H1 (cell line): ENCODE measurements around the gene AMPD3. TPM values are rescaled to one million over a fixed set of nuclear protein-coding genes. Genes with fewer than 3 reads are reported as not detected.

Experiments used
- CTCF ChIA-PET: fragments of 300-600 bp; sonication (Branson Sonifier 250); formaldehyde crosslinking; loops from one replicate; lab custom pipeline; 2021; ENCODE audit not compliant: partially characterized antibody; lab: Charles Lee
- POLR2A ChIA-PET: fragments of 300-600 bp; sonication (Branson Sonifier 250); formaldehyde crosslinking; loops from one replicate; lab custom pipeline; 2021; ENCODE audit warnings: inconsistent platforms; ENCODE audit not compliant: partially characterized antibody; lab: Charles Lee
- DNase-seq, 2 experiments: peaks; one replicate each; pipeline versions ENCODE4 v3.0.0 to v3.0.0-alpha.2; 2010 to 2022; ENCODE audit warnings: low spot score in 2 of 2, low read depth in 1 of 2, mixed read lengths in 1 of 2
- FAIRE-seq: peaks from 2 replicates; lab custom pipeline; 2011; peaks lifted over from hg19 to GRCh38; lab: Jason Lieb, UNC
- H2AFZ ChIP-seq: 2 replicates; pipeline ENCODE4 v1.8.1; 2012; ENCODE audit warnings: low read length, inconsistent platforms
- H2AK5ac ChIP-seq: 2 replicates; pipeline ENCODE4 v1.6.1; 2013; ENCODE audit warnings: low read depth, low read length
- H2BK120ac ChIP-seq: replicated peaks from 2 replicates; pipeline ENCODE3; 2013; ENCODE audit warnings: low read depth, low read length, inconsistent platforms
- H2BK12ac ChIP-seq: 2 replicates; pipeline ENCODE4 v1.6.1; 2013; ENCODE audit warnings: low read depth, low read length
- H2BK15ac ChIP-seq: 2 replicates; pipeline ENCODE4 v1.6.1; 2013; ENCODE audit warnings: low read length
- H2BK20ac ChIP-seq: 2 replicates; pipeline ENCODE4 v1.6.1; 2013; ENCODE audit warnings: low read length
- H2BK5ac ChIP-seq: 2 replicates; pipeline ENCODE4 v1.6.1; 2013; ENCODE audit warnings: low read depth, low read length
- H3K14ac ChIP-seq: 2 replicates; pipeline ENCODE4 v1.6.1; 2013; ENCODE audit warnings: inconsistent platforms; ENCODE audit not compliant: insufficient read length
- H3K18ac ChIP-seq: 2 replicates; pipeline ENCODE4 v1.6.1; 2013; ENCODE audit warnings: low read length; ENCODE audit errors: extremely low read depth
- H3K23ac ChIP-seq: 2 replicates; pipeline ENCODE4 v1.6.1; 2013; ENCODE audit warnings: inconsistent platforms; ENCODE audit not compliant: insufficient read length
- H3K23me2 ChIP-seq: 2 replicates; pipeline ENCODE4 v1.6.1; 2013; ENCODE audit warnings: low read depth, low read length
- H3K27ac ChIP-seq: 2 replicates; pipeline ENCODE4 v1.6.1; 2011; ENCODE audit warnings: low read depth, low read length, inconsistent platforms
- H3K27me3 ChIP-seq, 4 experiments: replicated peaks in 1 of 4; 1 replicate in 1 of 4; 2 replicates in 3 of 4; pipeline versions ENCODE4 v1.6.1 to v1.8.1; 2011 to 2013; ENCODE audit warnings: low read length in 3 of 4, mild to moderate bottlenecking in 3 of 4, inconsistent platforms in 2 of 4, mixed read lengths in 2 of 4, moderate library complexity in 1 of 4; ENCODE audit not compliant: control insufficient read depth in 3 of 4, insufficient read depth in 3 of 4; ENCODE audit errors: extremely low read depth in 1 of 4
- H3K36me3 ChIP-seq, 4 experiments: 2 replicates each; pipeline versions ENCODE4 v1.6.1 to v1.8.1; 2011 to 2013; ENCODE audit warnings: mild to moderate bottlenecking in 4 of 4, low read length in 3 of 4, moderate library complexity in 2 of 4, control low read depth in 1 of 4, inconsistent platforms in 1 of 4; ENCODE audit not compliant: insufficient read depth in 4 of 4, control insufficient read depth in 2 of 4
- H3K4ac ChIP-seq: replicated peaks from 2 replicates; pipeline ENCODE3; 2013; ENCODE audit warnings: low read length, low read depth, mixed read lengths, inconsistent platforms; ENCODE audit not compliant: insufficient read length
- H3K4me1 ChIP-seq, 4 experiments: replicated peaks in 1 of 4; 1 replicate in 1 of 4; 2 replicates in 3 of 4; pipeline versions ENCODE4 v1.6.1 to v1.8.1; 2011 to 2013; ENCODE audit warnings: low read length in 3 of 4, inconsistent platforms in 2 of 4, mixed read lengths in 1 of 4; ENCODE audit not compliant: insufficient read depth in 4 of 4, control insufficient read depth in 3 of 4
- H3K4me2 ChIP-seq, 2 experiments: 2 replicates each; pipeline versions ENCODE4 v1.6.1 to v1.8.1; 2011 to 2013; ENCODE audit warnings: low read depth in 2 of 2, low read length in 2 of 2, control low read depth in 1 of 2, inconsistent platforms in 1 of 2, mild to moderate bottlenecking in 1 of 2; ENCODE audit not compliant: insufficient read depth in 1 of 2
- H3K4me3 ChIP-seq, 4 experiments: fragments of 200-600, 300-600 bp in 1 of 4; sonication (generic), shearing (Covaris generic), sonication (Bioruptor Twin) in 1 of 4; 2 replicates each; pipeline versions ENCODE4 v1.5.1 to v1.8.1; 2011 to 2016; ENCODE audit warnings: low read length in 4 of 4, low read depth in 3 of 4, control low read depth in 2 of 4, inconsistent platforms in 2 of 4, mild to moderate bottlenecking in 2 of 4, mixed read lengths in 1 of 4, moderate library complexity in 1 of 4; ENCODE audit not compliant: insufficient read depth in 2 of 4; ENCODE audit errors: extremely low read depth in 1 of 4
- H3K56ac ChIP-seq: replicated peaks from 2 replicates; pipeline ENCODE3; 2013; ENCODE audit warnings: low read depth, mild to moderate bottlenecking, mixed read lengths, low read length, inconsistent platforms; ENCODE audit not compliant: insufficient read length
- H3K79me1 ChIP-seq: 2 replicates; pipeline ENCODE4 v1.6.1; 2013; ENCODE audit warnings: low read depth, low read length, control low read depth
- H3K79me2 ChIP-seq, 2 experiments: 2 replicates each; pipeline versions ENCODE4 v1.6.1 to v1.8.1; 2012 to 2013; ENCODE audit warnings: low read length in 2 of 2, mild to moderate bottlenecking in 2 of 2, inconsistent platforms in 1 of 2; ENCODE audit not compliant: insufficient read depth in 2 of 2, control insufficient read depth in 1 of 2
- H3K9ac ChIP-seq, 4 experiments: replicated peaks in 1 of 4; 1 replicate in 1 of 4; 2 replicates in 3 of 4; pipeline versions ENCODE4 v1.6.1 to v1.8.1; 2011 to 2013; ENCODE audit warnings: low read depth in 3 of 4, low read length in 3 of 4, control low read depth in 2 of 4, mild to moderate bottlenecking in 2 of 4, moderate library complexity in 2 of 4, inconsistent platforms in 1 of 4; ENCODE audit errors: extremely low read depth in 1 of 4
- H3K9me3 ChIP-seq, 2 experiments: 2 replicates each; pipeline versions ENCODE4 v1.6.1 to v1.8.1; 2012 to 2013; ENCODE audit warnings: mild to moderate bottlenecking in 2 of 2, moderate library complexity in 2 of 2, control low read depth in 1 of 2, inconsistent platforms in 1 of 2, low read depth in 1 of 2, low read length in 1 of 2, mixed read lengths in 1 of 2; ENCODE audit not compliant: insufficient read depth in 2 of 2
- H4K20me1 ChIP-seq, 2 experiments: replicated peaks in 1 of 2; 2 replicates each; pipeline versions ENCODE3 to v1.8.1; 2011 to 2013; ENCODE audit warnings: inconsistent platforms in 2 of 2, low read length in 2 of 2, mild to moderate bottlenecking in 1 of 2; ENCODE audit not compliant: insufficient read depth in 2 of 2, control insufficient read depth in 1 of 2
- H4K5ac ChIP-seq: 2 replicates; pipeline ENCODE4 v1.6.1; 2013; ENCODE audit warnings: low read length, low read depth, mixed read lengths, inconsistent platforms; ENCODE audit not compliant: insufficient read length
- H4K8ac ChIP-seq: 2 replicates; pipeline ENCODE4 v1.8.0; 2013; ENCODE audit warnings: mild to moderate bottlenecking, moderate library complexity, low read length, inconsistent platforms; ENCODE audit not compliant: insufficient read depth; ENCODE audit errors: extremely low read depth
- H4K91ac ChIP-seq: replicated peaks from 2 replicates; pipeline ENCODE3; 2013; ENCODE audit warnings: low read length, mixed read lengths, inconsistent platforms; ENCODE audit not compliant: insufficient read length
- BRCA1 ChIP-seq: IDR thresholded peaks from 2 replicates; pipeline ENCODE4 v1.6.1; 2012; ENCODE audit warnings: low read depth, low read length, improper control_type of control experiment
- CBX8 ChIP-seq: fragments of 300-800, 300-1000 bp; sonication (generic); IDR thresholded peaks from 2 replicates; pipeline ENCODE4 v1.7.1; 2016; ENCODE audit warnings: low read depth, low read length, borderline replicate concordance
- EGR1 ChIP-seq: IDR thresholded peaks from 2 replicates; pipeline ENCODE4 v1.6.1; 2011; ENCODE audit warnings: low read depth, low read length, borderline replicate concordance
- KDM4A ChIP-seq: IDR thresholded peaks from one replicate; pipeline ENCODE4 v1.7.1; 2012; ENCODE audit warnings: low read depth, mild to moderate bottlenecking, moderate library complexity, low read length, inconsistent platforms; ENCODE audit not compliant: severe bottlenecking
- MAFK ChIP-seq: IDR thresholded peaks from 2 replicates; pipeline ENCODE4 v1.6.1; 2012; ENCODE audit warnings: low read depth, mild to moderate bottlenecking, improper control_type of control experiment, low read length
- NANOG ChIP-seq: IDR thresholded peaks from 2 replicates; pipeline ENCODE4 v1.6.1; 2011; ENCODE audit warnings: low read length, low read depth, mild to moderate bottlenecking, inconsistent platforms; ENCODE audit not compliant: insufficient read depth, poor library complexity, severe bottlenecking
- POLR2AphosphoS5 ChIP-seq: IDR thresholded peaks from 2 replicates; pipeline ENCODE4 v1.6.1; 2011; ENCODE audit warnings: low read depth, low read length
- RAD21 ChIP-seq, 2 experiments: IDR thresholded peaks in 1 of 2; conservative IDR thresholded peaks in 1 of 2; 2 replicates each; pipeline ENCODE4 v1.6.1; 2011; ENCODE audit warnings: low read depth in 2 of 2, low read length in 2 of 2, improper control_type of control experiment in 1 of 2, inconsistent platforms in 1 of 2, mild to moderate bottlenecking in 1 of 2, moderate library complexity in 1 of 2
- RFX5 ChIP-seq: IDR thresholded peaks from 2 replicates; pipeline ENCODE4 v1.6.1; 2011; ENCODE audit warnings: low read depth, low read length, improper control_type of control experiment, borderline replicate concordance
- RXRA ChIP-seq: IDR thresholded peaks from 2 replicates; pipeline ENCODE4 v1.6.1; 2011; ENCODE audit warnings: low read depth, mild to moderate bottlenecking, low read length, moderate library complexity; ENCODE audit not compliant: insufficient read depth
- SUZ12 ChIP-seq: fragments of 200-600 bp; sonication (generic); IDR thresholded peaks from 2 replicates; pipeline ENCODE4 v1.6.1; 2012; ENCODE audit warnings: mild to moderate bottlenecking, inconsistent platforms, low read length, moderate library complexity, mixed read lengths
- TEAD4 ChIP-seq: IDR thresholded peaks from 2 replicates; pipeline ENCODE4 v1.6.1; 2012; ENCODE audit warnings: low read depth, low read length, inconsistent platforms, mixed read lengths
- ZNF274 ChIP-seq: IDR thresholded peaks from 2 replicates; pipeline ENCODE4 v1.7.0; 2012; ENCODE audit warnings: low read length, borderline replicate concordance; ENCODE audit errors: extremely low read depth
- WGBS, 2 experiments: shearing (Covaris generic) in 1 of 2; methylation state at CpG; one replicate each; pipeline versions ENCODE4 v1.1.6 to v1.1.7; 2013 to 2015; ENCODE audit warnings: low lambda C conversion rate in 2 of 2, mixed read lengths in 2 of 2, inconsistent platforms in 1 of 2, low coverage in 1 of 2, missing lambda C conversion rate in 1 of 2; ENCODE audit not compliant: insufficient replicate concordance in 2 of 2, insufficient coverage in 1 of 2, insufficient read length in 1 of 2; ENCODE audit errors: extremely low coverage in 1 of 2, missing lambda C conversion rate in 1 of 2; 5-methylcytosine and 5-hydroxymethylcytosine counted together
- polyA plus RNA-seq, 7 experiments: library from polyadenylated mRNA; depleted of rRNA in 3 of 7; stranded (reverse) in 5 of 7; unstranded in 2 of 7; fragments of >200 nt in 5 of 7; fragments of 200-250 nt in 2 of 7; gene quantifications; 1 replicate in 5 of 7; 2 replicates in 1 of 7; 4 replicates in 1 of 7; pipeline versions ENCODE4 v1.2.1 to v1.2.3, GENCODE V29; 2011 to 2013; ENCODE audit warnings: missing spikeins in 2 of 7, mixed read lengths in 2 of 7
- total RNA-seq: library from RNA; stranded (reverse); fragmentation: NEBNext Ultra II Directional; extraction: Animal tissue kit (Norgen Biotek cat#: 25700); gene quantifications from 2 replicates; pipeline ENCODE4 v1.2.1, GENCODE V29; 2021
- TF ChIP-seq, protein P1 (sequence below): IDR thresholded peaks from 2 replicates; pipeline ENCODE4 v1.6.1; 2012; ENCODE audit warnings: inconsistent platforms

AMPD3 gene
- total and polyA plus RNA-seq, 2 of the 8 experiments (the other 6 are each of a cell fraction or from before 2014, with no cell fraction given), result 4.0 to 6.3 TPM

GRCh38 chr11:10490032-10490397 is 35.0 kb downstream of the AMPD3 start:
- peaks cover 2% of the 10 kb centered on the region; the same call in 1 of the 2 replicates for H3K23me2 ChIP-seq
- WGBS, 2 experiments, result 83% methylated on average over 5 of the region's 5 CpGs; no CpG with 5 or more reads in 1 of the 2 experiments
- no peak overlapping the region for H4K5ac ChIP-seq
- peak overlapping the region; percentile 75; the same call in 1 of the 2 replicates for H2BK12ac ChIP-seq
- no peak overlapping the region for H4K91ac ChIP-seq
- ChIA-PET POLR2A (no interaction called here), CTCF (interaction anchor here (1.4 kb wide), 1 partner anchor 14 kb away, joined by 3 read pairs; no protein-coding TSS in a partner anchor)
- no peak overlapping the region for H3K9ac ChIP-seq
- H3K4me3 ChIP-seq, result no peak overlapping the region
- no peak overlapping the region for H2AK5ac ChIP-seq
- H2BK5ac ChIP-seq, result no peak overlapping the region
- H2BK120ac ChIP-seq, result no peak overlapping the region
- FAIRE-seq (no peak), DNase-seq (no peak)
- no peak overlapping the region for H3K4me2 ChIP-seq
- H3K79me1 ChIP-seq, result no peaks in the 10 kb centered on the region
- H3K23ac ChIP-seq, result no peak overlapping the region
- H3K56ac ChIP-seq, result no peak overlapping the region
- no peaks in the 10 kb centered on the region; a peak in 1 of 4 replicates for H3K9me3 ChIP-seq
- peaks cover 0 to 5% (median under 1%) of the 10 kb centered on the region in 4 experiments; a peak in 3 of 7 replicates for H3K4me1 ChIP-seq
- H3K27me3 ChIP-seq, result no peaks in the 10 kb centered on the region; a peak in 1 of 7 replicates
- no peak overlapping the region for H3K14ac ChIP-seq
- no peak overlapping the region for H3K18ac ChIP-seq
- no peak overlapping the region for H2BK20ac ChIP-seq
- no peak overlapping the region for H3K27ac ChIP-seq
- H3K4ac ChIP-seq, result no peak overlapping the region
- H2AFZ ChIP-seq, result no peak overlapping the region
- no peaks in the 10 kb centered on the region for H3K79me2 ChIP-seq
- no peaks in the 10 kb centered on the region for H3K36me3 ChIP-seq
- no peaks in the 10 kb centered on the region for H4K20me1 ChIP-seq
- H4K8ac ChIP-seq, result no peak overlapping the region
- H2BK15ac ChIP-seq, result no peak overlapping the region
- TF ChIP-seq MAFK (no peak), NANOG (no peak), RAD21 (IDR thresholded peaks at IDR 0.05 in 1 of 2, conservative IDR thresholded peaks at IDR 0.05 in 1 of 2; ENCODE audit: low read depth in 2 of 2, low read length in 2 of 2) (no peak), BRCA1 (no peak), RFX5 (no peak), EGR1 (no peak), SUZ12 (no peak), ZNF274 (no peak), POLR2AphosphoS5 (no peak), CBX8 (no peak), TEAD4 (no peak), KDM4A (no peak), RXRA (no peak)
- TF ChIP-seq, protein P1, sequence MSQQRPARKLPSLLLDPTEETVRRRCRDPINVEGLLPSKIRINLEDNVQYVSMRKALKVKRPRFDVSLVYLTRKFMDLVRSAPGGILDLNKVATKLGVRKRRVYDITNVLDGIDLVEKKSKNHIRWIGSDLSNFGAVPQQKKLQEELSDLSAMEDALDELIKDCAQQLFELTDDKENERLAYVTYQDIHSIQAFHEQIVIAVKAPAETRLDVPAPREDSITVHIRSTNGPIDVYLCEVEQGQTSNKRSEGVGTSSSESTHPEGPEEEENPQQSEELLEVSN, result no peak
